Skeletal muscle satellite cell (primary cell): ENCODE data around the gene KLHL3. TPM values are rescaled to one million over a fixed set of nuclear protein-coding genes. Genes with fewer than 3 reads are reported as not detected.
"Not testable (repeated sequence)": the region's sequence is repeated elsewhere in the genome, so short reads cannot be mapped to it uniquely, and the experiment has no call there.

Source experiments
- H3K27me3 ChIP-seq: 2 replicates; pipeline ENCODE4 v1.7.0; 2013; ENCODE audit warnings: low read length; ENCODE audit not compliant: control insufficient read depth, insufficient read depth
- H3K36me3 ChIP-seq: 2 replicates; pipeline ENCODE4 v1.7.0; 2013; ENCODE audit warnings: mild to moderate bottlenecking, control low read depth, low read length; ENCODE audit not compliant: insufficient read depth
- H3K4me1 ChIP-seq: 2 replicates; pipeline ENCODE4 v1.7.0; 2013; ENCODE audit warnings: low read length; ENCODE audit not compliant: control insufficient read depth, insufficient read depth
- H3K4me2 ChIP-seq: 2 replicates; pipeline ENCODE4 v1.7.0; 2013; ENCODE audit warnings: mild to moderate bottlenecking, low read length
- H3K4me3 ChIP-seq: 2 replicates; pipeline ENCODE4 v1.7.0; 2013; ENCODE audit warnings: low read length
- H3K9ac ChIP-seq: 2 replicates; pipeline ENCODE4 v1.7.0; 2013; ENCODE audit warnings: mild to moderate bottlenecking, low read depth, low read length, moderate library complexity
- H3K9me3 ChIP-seq: replicated peaks from 2 replicates; pipeline ENCODE4 v1.7.0; 2013; ENCODE audit warnings: mild to moderate bottlenecking, control low read depth, low read length
- total RNA-seq: library from RNA; depleted of rRNA; stranded (reverse); fragments of >200 nt; gene quantifications from 2 replicates; pipeline ENCODE4 v1.2.3, GENCODE V29; 2012; rRNA removed

The KLHL3 gene
- total RNA-seq = 1.0 and 1.7 TPM in 2 replicates

GRCh38 chr5:137735555-137736284, at the start of gene KLHL3:
KLHL3 (minus strand) TSS chr5:137736089; CDS start chr5:137735646, 443 bp downstream.
- Histone ChIP-seq H3K36me3 (no peaks in the 10 kb centered on the region), H3K27me3 (no peaks in the 10 kb centered on the region), H3K4me3 (peak within 1 kb of the TSS; percentile 64), H3K9ac (peak within 1 kb of the TSS; percentile 54), H3K4me2 (peak within 1 kb of the TSS; percentile 87), H3K4me1 (peaks cover 25% of the 10 kb centered on the region), H3K9me3 (no peaks in the 10 kb centered on the region)

GRCh38 chr5:137782984-137783536, 47.2 kb upstream of the KLHL3 start:
- Histone ChIP-seq H3K9me3 (no peaks in the 10 kb centered on the region), H3K9ac (no peak overlapping the region), H3K27me3 (no peaks in the 10 kb centered on the region), H3K4me2 (no peak overlapping the region), H3K4me3 (no peak overlapping the region), H3K4me1 (no peaks in the 10 kb centered on the region), H3K36me3 (no peaks in the 10 kb centered on the region)

GRCh38 chr5:137782055-137782454, 46.2 kb upstream of the KLHL3 start:
- Histone ChIP-seq H3K9ac (no peak overlapping the region), H3K4me2 (no peak overlapping the region)

DNA sequence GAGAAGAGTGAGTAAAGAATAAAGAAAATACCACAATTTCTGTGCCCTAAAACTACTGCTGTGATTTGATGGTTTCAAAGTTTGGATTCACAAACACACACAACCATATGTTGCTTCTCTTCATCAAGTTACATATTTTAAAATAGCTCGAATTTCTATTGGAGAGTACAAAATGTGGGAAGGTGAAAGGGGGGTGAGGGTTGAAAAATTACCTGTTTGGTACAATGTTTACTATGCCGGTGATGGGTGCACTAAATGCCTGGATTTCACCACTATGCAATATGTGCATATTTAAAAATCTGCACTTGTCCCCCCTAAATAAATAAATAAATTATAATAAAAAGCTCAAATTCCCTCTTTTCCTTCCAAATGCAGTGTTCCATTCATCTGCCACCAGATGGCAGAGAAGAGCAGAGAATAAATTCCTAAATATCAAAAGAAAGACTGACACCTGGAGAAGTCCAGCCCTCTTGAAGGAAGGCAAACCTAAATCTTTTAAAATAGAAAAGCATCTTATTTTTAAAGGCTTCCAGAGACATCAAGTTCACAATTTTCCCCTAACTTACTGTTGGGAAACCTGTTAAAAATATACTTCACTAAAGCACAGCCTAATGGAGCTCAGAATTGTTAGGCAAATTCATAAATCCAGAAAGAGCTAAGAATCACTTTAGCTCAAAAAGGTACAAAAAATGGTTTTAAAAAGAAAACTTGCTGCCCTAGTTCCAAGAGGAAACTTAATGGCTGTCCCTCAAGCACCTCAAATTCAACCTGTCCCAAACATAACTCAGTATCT, 43.1 kb upstream of the KLHL3 start:
- Histone ChIP-seq H3K4me2 (no peak overlapping the region), H3K36me3 (no peaks in the 10 kb centered on the region), H3K27me3 (no peaks in the 10 kb centered on the region), H3K9ac (no peak overlapping the region), H3K4me1 (no peaks in the 10 kb centered on the region), H3K9me3 (no peaks in the 10 kb centered on the region), H3K4me3 (no peak overlapping the region)

More at GRCh38 chr5:137782055-137782454, 46.2 kb upstream of the KLHL3 start:
- no peaks in the 10 kb centered on the region for H3K27me3 ChIP-seq
- H3K4me1 ChIP-seq = no peaks in the 10 kb centered on the region
- no peaks in the 10 kb centered on the region for H3K36me3 ChIP-seq
- no peaks in the 10 kb centered on the region for H3K9me3 ChIP-seq
- H3K4me3 ChIP-seq = no peak overlapping the region

DNA sequence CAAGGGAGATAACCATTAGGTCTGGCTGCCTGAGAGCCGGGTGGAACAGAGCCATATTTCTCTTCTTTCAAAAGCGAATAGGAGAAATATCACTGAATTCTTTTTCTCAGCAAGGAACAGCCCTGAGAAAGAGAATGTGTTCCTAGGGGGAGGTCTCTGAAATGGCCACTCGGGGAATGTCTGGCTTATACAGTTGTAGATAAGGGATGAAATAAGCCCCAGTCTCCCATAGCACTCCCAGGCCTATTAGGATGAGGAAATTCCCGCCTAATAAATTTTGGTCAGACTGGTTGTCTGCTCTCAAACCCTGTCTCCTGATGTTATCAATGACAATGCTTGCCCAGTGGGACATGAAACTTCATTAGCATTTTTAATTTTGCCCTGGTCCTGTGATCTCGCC, 32.0 kb upstream of the KLHL3 start:
- H3K4me1 ChIP-seq, H3K4me2 ChIP-seq, H3K27me3 ChIP-seq, H3K9me3 ChIP-seq, H3K9ac ChIP-seq, H3K4me3 ChIP-seq, H3K36me3 ChIP-seq: not testable (repeated sequence)

DNA sequence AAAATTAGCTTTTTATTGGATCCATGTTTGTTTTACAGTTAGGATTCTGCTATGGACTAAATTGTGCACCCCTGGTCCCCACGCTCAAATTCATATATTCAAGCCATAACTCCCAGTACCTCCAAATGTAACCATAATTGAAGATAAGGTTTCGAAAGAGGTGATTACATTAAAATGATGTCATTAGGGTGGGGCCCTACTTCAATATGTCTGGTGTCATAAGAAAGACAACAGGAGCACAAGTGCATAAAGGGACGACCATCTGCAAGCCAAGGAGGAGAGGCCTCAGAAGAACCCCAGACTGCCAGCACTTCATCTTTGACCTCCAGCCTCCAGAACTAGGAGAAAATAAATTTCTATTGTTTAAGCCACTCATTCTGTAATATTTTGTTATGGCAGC, 25.7 kb upstream of the KLHL3 start:
- H3K9me3 ChIP-seq = no peaks in the 10 kb centered on the region
- H3K4me2 ChIP-seq = no peak overlapping the region
- H3K36me3 ChIP-seq = no peaks in the 10 kb centered on the region
- H3K4me3 ChIP-seq = no peak overlapping the region
- H3K9ac ChIP-seq = no peak overlapping the region
- H3K4me1 ChIP-seq = no peaks in the 10 kb centered on the region
- no peaks in the 10 kb centered on the region for H3K27me3 ChIP-seq

DNA sequence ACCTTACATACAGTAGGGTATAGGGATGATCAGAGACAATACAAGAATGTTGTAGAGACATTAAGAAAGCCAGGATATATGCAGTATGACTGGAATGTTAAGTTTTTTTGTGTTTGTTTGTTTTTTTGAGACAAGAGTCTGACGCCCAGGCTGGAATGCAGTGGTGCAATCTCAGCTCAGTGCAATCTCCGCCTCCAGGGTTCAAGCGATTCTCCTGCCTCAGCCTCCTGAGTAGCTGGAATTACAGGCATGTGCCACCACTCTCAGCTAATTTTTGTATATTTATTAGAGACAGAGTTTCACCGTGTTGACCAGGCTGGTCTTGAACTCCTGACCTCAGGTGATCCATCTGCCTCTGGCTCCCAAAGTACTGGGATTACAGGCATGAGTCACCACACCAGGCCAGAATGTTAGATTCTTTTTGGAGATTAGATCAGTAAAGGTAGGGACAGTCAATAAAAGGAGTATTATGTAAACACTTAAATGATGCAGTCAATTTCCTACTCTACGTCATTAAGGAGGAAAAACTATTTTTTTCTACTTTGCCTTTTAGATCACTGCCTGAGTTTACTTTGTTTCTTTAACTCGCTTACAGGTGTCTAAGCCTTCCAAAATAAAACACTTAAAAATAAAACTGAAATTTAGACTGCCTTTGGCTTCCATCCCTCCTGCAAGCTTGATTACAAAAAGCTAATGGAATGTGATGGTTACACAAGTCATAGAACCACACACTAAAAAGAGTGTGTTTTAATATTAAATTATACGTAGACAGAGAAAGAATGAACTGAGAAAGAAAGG, 25.0 kb upstream of the KLHL3 start:
- Histone ChIP-seq H3K9ac (no peak overlapping the region), H3K4me3 (no peak overlapping the region), H3K36me3 (no peaks in the 10 kb centered on the region), H3K4me1 (no peaks in the 10 kb centered on the region), H3K27me3 (no peaks in the 10 kb centered on the region), H3K9me3 (no peaks in the 10 kb centered on the region), H3K4me2 (no peak overlapping the region)

GRCh38 chr5:137760294-137760693, 24.4 kb upstream of the KLHL3 start:
- Histone ChIP-seq H3K9me3 (no peaks in the 10 kb centered on the region), H3K36me3 (no peaks in the 10 kb centered on the region), H3K4me2 (no peak overlapping the region), H3K4me3 (no peak overlapping the region), H3K9ac (no peak overlapping the region), H3K27me3 (no peaks in the 10 kb centered on the region), H3K4me1 (peaks cover under 1% of the 10 kb centered on the region)

DNA sequence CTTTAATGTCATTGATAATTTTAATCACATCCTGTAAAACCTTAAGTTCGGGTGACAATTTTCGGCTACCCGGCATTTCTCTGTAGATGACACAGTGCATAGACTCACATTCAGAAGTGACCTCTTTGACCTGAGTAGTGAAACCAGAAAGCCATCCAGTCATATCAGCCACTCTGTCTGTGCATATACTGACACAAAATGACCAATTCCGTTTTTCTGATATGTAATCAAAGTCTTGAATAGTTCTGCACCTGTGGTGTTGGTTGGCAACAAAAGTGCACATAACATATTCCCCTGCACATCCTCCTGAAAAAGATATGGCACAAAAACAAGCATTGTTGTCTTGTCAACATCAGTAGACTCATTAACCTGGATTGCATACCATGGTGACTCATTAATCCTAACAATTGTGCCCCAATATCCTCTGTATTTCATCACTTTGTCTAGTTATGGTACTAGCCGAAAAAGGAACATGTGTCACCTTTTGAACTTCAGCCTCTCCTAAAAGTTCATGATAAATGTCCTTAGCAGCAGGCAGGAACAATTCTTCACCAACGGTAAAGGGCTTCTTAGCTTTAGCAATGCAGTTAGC, 22.9 kb upstream of the KLHL3 start:
- H3K4me2 ChIP-seq = no peak overlapping the region
- peaks cover 4% of the 10 kb centered on the region for H3K4me1 ChIP-seq
- H3K9ac ChIP-seq = no peak overlapping the region
- no peaks in the 10 kb centered on the region for H3K36me3 ChIP-seq
- no peaks in the 10 kb centered on the region for H3K27me3 ChIP-seq
- no peaks in the 10 kb centered on the region for H3K9me3 ChIP-seq
- H3K4me3 ChIP-seq = no peak overlapping the region

GRCh38 chr5:137758121-137758520, 22.2 kb upstream of the KLHL3 start:
- H3K4me1 ChIP-seq = peaks cover 4% of the 10 kb centered on the region
- H3K27me3 ChIP-seq = no peaks in the 10 kb centered on the region
- H3K9me3 ChIP-seq = no peaks in the 10 kb centered on the region
- no peak overlapping the region for H3K4me3 ChIP-seq
- peaks cover under 1% of the 10 kb centered on the region for H3K36me3 ChIP-seq
- no peak overlapping the region for H3K4me2 ChIP-seq
- no peak overlapping the region for H3K9ac ChIP-seq

DNA sequence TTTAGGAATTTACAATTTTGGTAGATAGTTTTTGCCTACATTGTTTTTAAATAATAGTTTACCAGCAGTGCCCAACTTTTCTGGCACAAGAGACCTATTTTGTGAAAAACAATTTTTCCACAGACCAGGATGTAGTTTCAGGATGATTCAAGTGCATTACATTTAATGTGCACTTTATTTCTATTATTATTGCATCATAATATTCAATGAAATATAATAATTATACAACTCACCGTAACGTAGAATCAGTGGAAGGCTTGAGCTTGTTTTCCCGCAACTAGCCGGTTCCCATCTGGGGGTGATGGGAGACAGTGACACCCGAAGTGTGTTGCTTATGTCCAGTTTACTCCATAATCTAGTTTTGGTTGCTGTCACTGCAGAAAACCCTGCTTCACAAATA, 21.7 kb upstream of the KLHL3 start:
- Histone ChIP-seq H3K36me3 (peaks cover 5% of the 10 kb centered on the region), H3K4me1 (peaks cover 4% of the 10 kb centered on the region), H3K4me3 (no peak overlapping the region), H3K27me3 (no peaks in the 10 kb centered on the region), H3K9me3 (no peaks in the 10 kb centered on the region), H3K4me2 (no peak overlapping the region), H3K9ac (no peak overlapping the region)
